GM19372 (cell line): ENCODE data around the gene ERCC6L2.
A peak's percentile ranks its signal among the peaks of the same experiment; 100 is the strongest.

Experiments used
- ATAC-seq: cut with Tn5 transposase; IDR thresholded peaks from one replicate; pipeline ENCODE4 v1.9.1; 2021; ENCODE audit warnings: mild to moderate bottlenecking, low read depth, moderate library complexity; ENCODE audit not compliant: unreplicated experiment

Gene ERCC6L2

GRCh38 chr9:95857896-95858295 is 17.6 kb upstream of the ERCC6L2 start:
- ATAC-seq = peak; percentile 45

- ATAC-seq = no peak
Measured at GRCh38 chr9:95862343-95862742, 13.1 kb upstream of the ERCC6L2 start.

GRCh38 chr9:95864852-95865580 is 10.5 kb upstream of the ERCC6L2 start:
- no peak for ATAC-seq

GRCh38 chr9:95870352-95870751 is 5.1 kb upstream of the ERCC6L2 start:
- ATAC-seq = no peak

- ATAC-seq = no peak
Measured at GRCh38 chr9:95870906-95871305, 4.6 kb upstream of the ERCC6L2 start.

GRCh38 chr9:95874303-95874988 is 1.0 kb upstream of the ERCC6L2 start:
- no peak for ATAC-seq

- no peak for ATAC-seq
Measured at GRCh38 chr9:95874989-95875304, 544 bp upstream of the ERCC6L2 start.

GRCh38 chr9:95876138-95876444 is 600 bp downstream of the ERCC6L2 start:
- peak; percentile 19 for ATAC-seq

GRCh38 chr9:95876595-95876994 is 1.1 kb downstream of the ERCC6L2 start:
- ATAC-seq = no peak

- no peak for ATAC-seq
Measured at GRCh38 chr9:95877984-95878383, 2.5 kb downstream of the ERCC6L2 start.

- no peak for ATAC-seq
Measured at GRCh38 chr9:95879591-95879990, 4.1 kb downstream of the ERCC6L2 start.

GRCh38 chr9:95880021-95880690 is 4.7 kb downstream of the ERCC6L2 start:
- ATAC-seq = no peak

- ATAC-seq = no peak
Measured at GRCh38 chr9:95887926-95888497, 12.5 kb downstream of the ERCC6L2 start.

GRCh38 chr9:95890594-95890993 is 15.1 kb downstream of the ERCC6L2 start:
- no peak for ATAC-seq

GRCh38 chr9:95891067-95891671 is 15.7 kb downstream of the ERCC6L2 start:
- no peak for ATAC-seq

- ATAC-seq = no peak
Measured at GRCh38 chr9:95892690-95893089, 17.2 kb downstream of the ERCC6L2 start.

GRCh38 chr9:95896580-95896979 is 21.1 kb downstream of the ERCC6L2 start:
- ATAC-seq = no peak

GRCh38 chr9:95901506-95901905 is 26.0 kb downstream of the ERCC6L2 start:
- ATAC-seq = no peak

GRCh38 chr9:95903398-95903797 is 27.9 kb downstream of the ERCC6L2 start:
- ATAC-seq = no peak

- no peak for ATAC-seq
Measured at GRCh38 chr9:95907794-95908193, 32.3 kb downstream of the ERCC6L2 start.

- no peak for ATAC-seq
Measured at GRCh38 chr9:95910023-95910707, 34.7 kb downstream of the ERCC6L2 start.
